Lower leg skin (tissue), 3 donors: Measurements from ENCODE around the gene EFCAB6.

Experiments
- POLR2A ChIP-seq, 2 donors: fragments of 450-650 bp; IDR thresholded peaks; one replicate each; pipeline ENCODE4 v1.6.1; 2016 to 2017; ENCODE audit warnings: antibody characterized with exemption in 2 of 2, mild to moderate bottlenecking in 1 of 2, moderate library complexity in 1 of 2
- TF ChIP-seq, protein P1 (sequence below), 3 donors: fragments of 450-650 bp; IDR thresholded peaks; one replicate each; pipeline ENCODE4 v1.5.1; 2016; ENCODE audit warnings: antibody characterized with exemption in 3 of 3, mild to moderate bottlenecking in 3 of 3, moderate library complexity in 2 of 3

DNA sequence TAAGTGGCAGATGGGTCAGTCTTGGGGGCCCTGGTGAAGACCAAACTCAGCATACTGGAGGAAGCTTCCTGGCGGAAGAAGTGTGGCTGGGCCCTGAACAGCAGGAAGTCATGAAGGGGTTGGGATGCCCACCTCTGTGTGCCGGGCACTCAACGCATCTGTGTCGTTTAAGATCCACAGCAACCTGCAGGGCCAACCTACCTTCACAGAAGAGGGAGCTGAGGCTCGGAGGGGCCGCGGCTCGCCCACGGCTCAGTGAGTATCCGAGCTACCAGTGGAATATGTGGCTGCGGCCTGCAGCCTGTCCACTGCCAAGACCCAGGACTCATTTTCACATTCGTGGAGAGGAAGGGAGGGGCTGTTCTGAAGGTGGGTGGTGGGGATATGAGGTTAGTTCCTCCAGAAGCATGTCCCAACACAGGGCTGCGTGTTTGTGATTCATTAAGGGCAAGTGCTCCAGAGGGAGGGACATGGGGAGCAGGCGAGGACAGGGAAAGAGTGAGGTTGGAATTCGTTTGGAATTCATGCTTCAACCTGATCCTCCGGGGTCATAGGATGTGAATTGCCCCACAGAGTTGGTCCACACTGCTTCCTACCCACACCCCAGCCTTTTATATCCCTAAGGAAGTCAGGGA lies 300.7 kb downstream of the EFCAB6 start:
- TF ChIP-seq, protein P1, sequence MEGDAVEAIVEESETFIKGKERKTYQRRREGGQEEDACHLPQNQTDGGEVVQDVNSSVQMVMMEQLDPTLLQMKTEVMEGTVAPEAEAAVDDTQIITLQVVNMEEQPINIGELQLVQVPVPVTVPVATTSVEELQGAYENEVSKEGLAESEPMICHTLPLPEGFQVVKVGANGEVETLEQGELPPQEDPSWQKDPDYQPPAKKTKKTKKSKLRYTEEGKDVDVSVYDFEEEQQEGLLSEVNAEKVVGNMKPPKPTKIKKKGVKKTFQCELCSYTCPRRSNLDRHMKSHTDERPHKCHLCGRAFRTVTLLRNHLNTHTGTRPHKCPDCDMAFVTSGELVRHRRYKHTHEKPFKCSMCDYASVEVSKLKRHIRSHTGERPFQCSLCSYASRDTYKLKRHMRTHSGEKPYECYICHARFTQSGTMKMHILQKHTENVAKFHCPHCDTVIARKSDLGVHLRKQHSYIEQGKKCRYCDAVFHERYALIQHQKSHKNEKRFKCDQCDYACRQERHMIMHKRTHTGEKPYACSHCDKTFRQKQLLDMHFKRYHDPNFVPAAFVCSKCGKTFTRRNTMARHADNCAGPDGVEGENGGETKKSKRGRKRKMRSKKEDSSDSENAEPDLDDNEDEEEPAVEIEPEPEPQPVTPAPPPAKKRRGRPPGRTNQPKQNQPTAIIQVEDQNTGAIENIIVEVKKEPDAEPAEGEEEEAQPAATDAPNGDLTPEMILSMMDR (IDR thresholded peaks at IDR 0.05): no peak
- TF ChIP-seq POLR2A (IDR thresholded peaks at IDR 0.05): no peak
